Right forelimb (tissue), 1 donor: ENCODE data around the gene MMP19.

ENCODE experiments used
- DNase-seq: peaks from one replicate; pipeline ENCODE4 v3.0.0-alpha.2; 2018

The MMP19 gene

GRCh38 chr12:55809274-55809673, 33.5 kb downstream of the MMP19 start:
- no peak for DNase-seq

DNA sequence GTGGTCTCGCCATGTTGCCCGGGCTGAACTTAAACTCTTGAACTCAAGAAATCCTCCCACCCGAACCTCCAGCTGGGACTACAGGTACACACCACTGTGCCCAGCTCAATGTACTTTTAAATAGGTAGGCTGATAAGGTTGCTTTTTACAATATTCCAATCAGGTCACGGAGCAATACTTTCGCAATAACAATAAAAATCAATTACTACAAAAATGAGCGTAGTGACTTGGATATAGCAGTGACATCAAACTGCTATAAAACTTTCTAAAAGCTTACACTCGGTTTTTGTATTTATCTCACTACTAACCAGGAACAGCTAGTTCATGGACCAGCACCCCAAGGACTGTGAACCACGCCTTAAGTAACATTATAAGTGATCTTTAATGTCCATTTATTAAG, 35.8 kb downstream of the MMP19 start:
- no peak for DNase-seq

- no peak for DNase-seq
Observed at GRCh38 chr12:55797550-55797949, 45.2 kb downstream of the MMP19 start.

- no peak for DNase-seq
Observed at GRCh38 chr12:55797068-55797467, 45.7 kb downstream of the MMP19 start.

GRCh38 chr12:55795950-55796349, 46.8 kb downstream of the MMP19 start:
- DNase-seq: no peak

GRCh38 chr12:55789893-55790292, 52.8 kb downstream of the MMP19 start:
- DNase-seq: no peak

DNA sequence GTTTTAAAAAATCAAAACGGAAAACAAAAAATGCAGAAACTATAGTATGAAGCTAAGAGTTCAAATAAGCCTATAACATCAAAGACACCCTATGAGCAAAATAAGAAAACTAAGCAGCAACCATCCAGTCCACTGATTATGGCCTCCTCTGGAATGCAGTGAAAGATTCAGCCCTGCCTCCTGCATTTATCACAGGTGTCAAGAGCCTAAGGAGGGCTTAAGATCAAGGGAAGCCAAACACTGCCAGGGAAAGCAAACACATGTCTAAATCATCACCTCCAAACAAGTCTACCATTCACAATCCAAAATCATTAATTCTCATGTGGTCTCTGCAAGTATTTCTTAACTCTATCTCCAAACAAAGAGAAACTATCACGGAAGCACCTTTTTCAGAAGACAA, 53.6 kb downstream of the MMP19 start:
- DNase-seq: no peak

DNA sequence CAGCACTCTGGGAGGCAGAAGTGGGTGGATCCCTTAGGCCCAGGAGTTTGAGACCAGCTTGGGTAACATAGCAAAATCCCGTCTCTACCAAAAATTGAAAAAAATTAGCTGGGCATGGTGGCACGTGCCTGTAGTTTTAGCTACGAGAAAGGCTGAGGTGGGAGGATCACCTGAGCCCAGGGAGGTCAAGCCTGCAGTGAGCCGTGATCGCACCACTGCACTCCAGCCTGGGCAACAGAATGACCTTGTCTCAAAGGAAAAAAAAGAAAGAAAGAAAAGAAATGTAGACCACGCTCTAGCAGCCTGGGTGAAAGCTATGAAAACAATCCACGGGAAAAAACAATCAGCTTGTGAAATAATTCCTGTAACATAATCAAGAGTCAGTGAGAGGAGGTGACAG, 54.2 kb downstream of the MMP19 start:
- DNase-seq: no peak
